ENCODE results near the gene MYO1A.

Gene MYO1A

DNA sequence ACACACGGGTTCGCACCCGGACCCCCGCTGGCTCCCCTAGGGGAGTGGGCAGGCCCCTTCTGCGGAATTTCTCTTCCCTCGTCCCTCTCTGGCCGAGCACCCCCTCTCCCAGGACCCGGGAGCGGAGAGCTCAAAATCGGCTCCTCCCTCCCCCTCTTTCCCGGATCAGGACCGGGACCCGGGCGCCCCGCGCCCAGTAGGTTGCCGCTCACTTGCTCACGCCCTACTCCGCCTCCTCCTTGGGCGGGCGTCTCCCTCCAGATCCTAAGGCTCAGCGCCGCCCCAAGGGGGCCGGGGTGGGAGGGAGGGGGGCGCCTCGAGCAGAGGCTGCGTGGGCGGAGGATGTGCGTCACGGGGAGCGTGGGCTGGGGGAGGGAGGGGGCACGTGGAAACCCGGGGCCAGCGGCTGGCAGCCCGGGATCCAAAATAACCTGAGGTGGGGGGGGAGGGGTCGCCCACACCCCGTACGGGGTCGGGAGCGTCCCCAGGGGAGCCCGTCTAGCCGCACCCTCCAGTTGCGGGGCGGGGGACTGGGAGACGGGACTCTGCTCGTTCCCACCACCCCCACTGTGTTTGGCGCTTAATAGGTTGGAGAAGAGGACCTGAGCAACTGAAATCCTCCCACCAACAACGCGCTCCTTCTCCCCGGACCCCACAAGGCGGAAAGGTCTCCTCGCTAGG is 37.2 kb upstream of the MYO1A start:
- H4K20me1 ChIP-seq (ENCODE audit: insufficient read depth, low read length), result no peaks in the 10 kb centered on the region
- peaks cover 17% of the 10 kb centered on the region for H3K4me1 ChIP-seq (ENCODE audit: low read length)
- H3K4me3 ChIP-seq (ENCODE audit: low read length), result peak overlapping the region; percentile 95
- H3K27me3 ChIP-seq (ENCODE audit: low read depth, low read length), result no peaks in the 10 kb centered on the region
- peak overlapping the region; percentile 70 for H3K27ac ChIP-seq (ENCODE audit: low read length)
- no peaks in the 10 kb centered on the region for H3K36me3 ChIP-seq (replicated peaks; ENCODE audit: low read depth, low read length)
- H3K4me2 ChIP-seq (ENCODE audit: low read length), result peak overlapping the region; percentile 90
- H2AFZ ChIP-seq (ENCODE audit: low read depth, low read length), result peak overlapping the region; percentile 67
- H3K9me3 ChIP-seq (ENCODE audit: insufficient read depth, low read length), result no peaks in the 10 kb centered on the region
- TF ChIP-seq EZH2phosphoT487 (IDR thresholded peaks at IDR 0.05; ENCODE audit: low read depth), result no peak
- TF ChIP-seq, protein P1, sequence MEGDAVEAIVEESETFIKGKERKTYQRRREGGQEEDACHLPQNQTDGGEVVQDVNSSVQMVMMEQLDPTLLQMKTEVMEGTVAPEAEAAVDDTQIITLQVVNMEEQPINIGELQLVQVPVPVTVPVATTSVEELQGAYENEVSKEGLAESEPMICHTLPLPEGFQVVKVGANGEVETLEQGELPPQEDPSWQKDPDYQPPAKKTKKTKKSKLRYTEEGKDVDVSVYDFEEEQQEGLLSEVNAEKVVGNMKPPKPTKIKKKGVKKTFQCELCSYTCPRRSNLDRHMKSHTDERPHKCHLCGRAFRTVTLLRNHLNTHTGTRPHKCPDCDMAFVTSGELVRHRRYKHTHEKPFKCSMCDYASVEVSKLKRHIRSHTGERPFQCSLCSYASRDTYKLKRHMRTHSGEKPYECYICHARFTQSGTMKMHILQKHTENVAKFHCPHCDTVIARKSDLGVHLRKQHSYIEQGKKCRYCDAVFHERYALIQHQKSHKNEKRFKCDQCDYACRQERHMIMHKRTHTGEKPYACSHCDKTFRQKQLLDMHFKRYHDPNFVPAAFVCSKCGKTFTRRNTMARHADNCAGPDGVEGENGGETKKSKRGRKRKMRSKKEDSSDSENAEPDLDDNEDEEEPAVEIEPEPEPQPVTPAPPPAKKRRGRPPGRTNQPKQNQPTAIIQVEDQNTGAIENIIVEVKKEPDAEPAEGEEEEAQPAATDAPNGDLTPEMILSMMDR (IDR thresholded peaks at IDR 0.05; ENCODE audit: low read depth, low read length), result no peak
- H3K79me2 ChIP-seq (ENCODE audit: low read length), result no peaks in the 10 kb centered on the region
- H3K9ac ChIP-seq (ENCODE audit: low read length), result peak overlapping the region; percentile 96

DNA sequence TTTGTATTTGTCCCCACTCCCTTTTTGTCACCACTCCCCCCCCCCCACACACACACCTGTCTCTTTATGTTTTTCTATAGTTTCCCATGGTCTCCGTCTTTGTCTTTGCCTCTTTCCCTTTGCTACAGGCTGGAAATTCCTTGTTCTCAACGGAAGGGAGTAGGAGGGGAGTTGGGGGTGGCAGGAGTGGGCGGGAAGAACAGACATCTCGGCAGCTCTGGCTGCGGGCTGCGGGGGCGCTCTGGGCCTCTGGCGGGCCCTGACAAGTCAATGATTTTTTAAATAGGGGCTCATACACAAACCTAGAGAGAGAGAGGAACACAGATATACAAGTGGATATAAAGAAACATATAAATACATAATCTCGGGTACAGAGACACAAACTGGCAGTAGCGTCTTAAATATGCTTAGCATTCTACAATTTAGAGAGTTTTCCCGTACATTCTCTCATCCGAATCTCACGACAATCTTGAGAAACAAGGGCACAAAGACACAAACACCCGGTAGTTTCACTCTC is 36.6 kb upstream of the MYO1A start:
- Histone ChIP-seq H3K4me3 (ENCODE audit: low read length) (peak overlapping the region; percentile 95), H3K9ac (ENCODE audit: low read length) (peak overlapping the region; percentile 96), H3K4me2 (ENCODE audit: low read length) (peak overlapping the region; percentile 90), H3K9me3 (ENCODE audit: insufficient read depth, low read length) (no peaks in the 10 kb centered on the region), H3K36me3 (replicated peaks; ENCODE audit: low read depth, low read length) (no peaks in the 10 kb centered on the region), H3K27me3 (ENCODE audit: low read depth, low read length) (no peaks in the 10 kb centered on the region), H3K79me2 (ENCODE audit: low read length) (no peaks in the 10 kb centered on the region), H2AFZ (ENCODE audit: low read depth, low read length) (peak overlapping the region; percentile 67), H3K4me1 (ENCODE audit: low read length) (peaks cover 17% of the 10 kb centered on the region), H3K27ac (ENCODE audit: low read length) (peak overlapping the region; percentile 70), H4K20me1 (ENCODE audit: insufficient read depth, low read length) (no peaks in the 10 kb centered on the region)
- TF ChIP-seq, protein P1 (IDR thresholded peaks at IDR 0.05; ENCODE audit: low read depth, low read length), result peak; percentile 56
- TF ChIP-seq EZH2phosphoT487 (IDR thresholded peaks at IDR 0.05; ENCODE audit: low read depth), result no peak

DNA sequence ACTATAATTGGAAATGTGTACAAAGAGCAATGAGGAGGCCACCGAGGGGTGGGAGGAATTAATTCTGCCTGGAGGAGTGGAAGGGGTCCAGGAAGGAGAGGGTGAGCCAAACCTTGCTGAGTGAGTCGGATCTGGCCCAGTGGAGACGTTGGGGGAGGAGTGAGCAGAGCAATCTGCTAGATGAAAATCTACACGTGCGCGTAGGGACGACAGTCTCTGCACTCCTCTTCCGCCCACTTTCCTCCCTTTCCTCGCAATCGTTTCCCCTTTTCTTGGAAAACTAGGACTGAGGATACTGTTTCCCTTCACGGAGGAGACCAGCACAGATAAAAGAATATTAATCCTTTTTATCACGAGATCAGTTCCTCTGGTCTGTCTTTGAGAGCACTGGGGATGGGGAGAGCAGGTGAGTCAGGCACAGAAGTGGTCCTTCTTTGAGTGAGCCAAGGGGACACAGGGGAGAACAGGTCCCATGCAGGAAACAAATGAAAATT is 36.1 kb upstream of the MYO1A start:
- Histone ChIP-seq H3K36me3 (replicated peaks; ENCODE audit: low read depth, low read length) (no peaks in the 10 kb centered on the region), H3K4me2 (ENCODE audit: low read length) (peak overlapping the region; percentile 90), H4K20me1 (ENCODE audit: insufficient read depth, low read length) (no peaks in the 10 kb centered on the region), H3K27me3 (ENCODE audit: low read depth, low read length) (no peaks in the 10 kb centered on the region), H3K27ac (ENCODE audit: low read length) (no peak overlapping the region), H3K79me2 (ENCODE audit: low read length) (no peaks in the 10 kb centered on the region), H3K9me3 (ENCODE audit: insufficient read depth, low read length) (no peaks in the 10 kb centered on the region), H2AFZ (ENCODE audit: low read depth, low read length) (peak overlapping the region; percentile 36; the same call in 1 of the 2 replicates), H3K4me3 (ENCODE audit: low read length) (peak overlapping the region; percentile 95), H3K9ac (ENCODE audit: low read length) (peak overlapping the region; percentile 96), H3K4me1 (ENCODE audit: low read length) (peaks cover 17% of the 10 kb centered on the region)
- TF ChIP-seq, protein P1 (IDR thresholded peaks at IDR 0.05; ENCODE audit: low read depth, low read length), result no peak
- TF ChIP-seq EZH2phosphoT487 (IDR thresholded peaks at IDR 0.05; ENCODE audit: low read depth), result no peak

DNA sequence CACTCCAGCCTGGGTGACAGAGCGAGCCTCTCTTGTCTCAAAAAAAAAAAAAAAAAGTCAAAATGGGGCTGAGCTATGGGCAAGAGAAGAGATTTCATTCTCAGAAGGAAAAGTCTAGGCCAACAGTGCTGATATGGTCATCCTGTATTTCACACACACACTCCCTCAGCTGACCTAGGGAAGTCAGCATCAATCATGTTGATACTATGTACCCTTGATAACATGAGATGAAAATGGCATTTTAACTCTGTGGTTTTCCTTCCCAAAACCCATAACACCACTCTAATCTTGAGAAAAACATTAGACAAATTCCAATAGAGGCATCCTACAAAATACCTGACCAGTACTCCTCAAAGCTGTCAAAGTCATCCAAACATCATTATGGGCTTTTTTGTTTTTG is 30.9 kb upstream of the MYO1A start:
- Histone ChIP-seq H4K20me1 (ENCODE audit: insufficient read depth, low read length) (no peaks in the 10 kb centered on the region), H3K27ac (ENCODE audit: low read length) (no peak overlapping the region), H3K27me3 (ENCODE audit: low read depth, low read length) (no peaks in the 10 kb centered on the region), H3K36me3 (replicated peaks; ENCODE audit: low read depth, low read length) (peaks cover 4% of the 10 kb centered on the region), H3K79me2 (ENCODE audit: low read length) (peaks cover 26% of the 10 kb centered on the region), H3K9me3 (ENCODE audit: insufficient read depth, low read length) (no peaks in the 10 kb centered on the region), H3K4me2 (ENCODE audit: low read length) (no peak overlapping the region), H2AFZ (ENCODE audit: low read depth, low read length) (no peak overlapping the region), H3K4me1 (ENCODE audit: low read length) (peaks cover 11% of the 10 kb centered on the region), H3K9ac (ENCODE audit: low read length) (no peak overlapping the region), H3K4me3 (ENCODE audit: low read length) (no peak overlapping the region)
- no peak for TF ChIP-seq EZH2phosphoT487 (IDR thresholded peaks at IDR 0.05; ENCODE audit: low read depth)
- TF ChIP-seq, protein P1 (IDR thresholded peaks at IDR 0.05; ENCODE audit: low read depth, low read length), result no peak
